CD14-positive monocyte (primary cell): ENCODE measurements around the gene BRK1. TPM values are rescaled to one million over a fixed set of nuclear protein-coding genes. Genes with fewer than 3 reads are reported as not detected.

Experiments
- DNase-seq, 3 donors: peaks; one replicate each; pipeline ENCODE4 v3.0.0-alpha.2; 2011 to 2022
- H2AFZ ChIP-seq: 2 replicates; pipeline ENCODE4 v1.6.0; 2012; ENCODE audit warnings: mild to moderate bottlenecking, low read depth, low read length, inconsistent platforms; ENCODE audit not compliant: insufficient read depth, poor library complexity, severe bottlenecking
- H3K27ac ChIP-seq, 2 donors: 1 replicate in 1 of 2; 2 replicates in 1 of 2; pipeline ENCODE4 v1.5.1; 2012 to 2013; ENCODE audit warnings: low read length in 2 of 2, control low read depth in 1 of 2, inconsistent platforms in 1 of 2, low read depth in 1 of 2, mild to moderate bottlenecking in 1 of 2
- H3K27me3 ChIP-seq, 2 donors: one replicate each; pipeline versions ENCODE4 v1.6.0 to v1.6.1; 2011 to 2013; ENCODE audit warnings: low read length in 2 of 2; ENCODE audit not compliant: control insufficient read depth in 2 of 2, insufficient read depth in 2 of 2
- H3K36me3 ChIP-seq, 2 donors: replicated peaks in 1 of 2; 1 replicate in 1 of 2; 2 replicates in 1 of 2; pipeline versions ENCODE4 v1.5.1 to v1.6.1; 2012 to 2013; ENCODE audit warnings: low read length in 2 of 2, control low read depth in 1 of 2, inconsistent platforms in 1 of 2, mild to moderate bottlenecking in 1 of 2; ENCODE audit not compliant: insufficient read depth in 2 of 2, control insufficient read depth in 1 of 2
- H3K4me1 ChIP-seq, 2 donors: 1 replicate in 1 of 2; 2 replicates in 1 of 2; pipeline versions ENCODE4 v1.5.1 to v1.6.1; 2012 to 2013; ENCODE audit warnings: low read length in 2 of 2, control low read depth in 1 of 2, inconsistent platforms in 1 of 2, mild to moderate bottlenecking in 1 of 2, moderate library complexity in 1 of 2; ENCODE audit not compliant: insufficient read depth in 2 of 2, control insufficient read depth in 1 of 2
- H3K4me2 ChIP-seq: replicated peaks from 2 replicates; pipeline ENCODE3; 2012; ENCODE audit warnings: low read length, moderate library complexity, mild to moderate bottlenecking; ENCODE audit not compliant: poor library complexity, severe bottlenecking; ENCODE audit errors: extremely low read depth
- H3K4me3 ChIP-seq, 3 experiments: fragments of 200-600 bp in 1 of 3; sonication (generic) in 1 of 3; replicated peaks in 1 of 3; 1 replicate in 2 of 3; 2 replicates in 1 of 3; pipeline ENCODE4 v1.5.1; 2011 to 2013; ENCODE audit warnings: low read length in 3 of 3, mild to moderate bottlenecking in 3 of 3, control low read depth in 2 of 3, low read depth in 2 of 3, inconsistent platforms in 1 of 3, moderate library complexity in 1 of 3
- H3K79me2 ChIP-seq: 2 replicates; pipeline ENCODE4 v1.6.0; 2012; ENCODE audit warnings: mild to moderate bottlenecking, control low read depth, inconsistent platforms, low read length, moderate library complexity; ENCODE audit not compliant: insufficient read depth
- H3K9ac ChIP-seq: 2 replicates; pipeline ENCODE4 v1.6.0; 2017; ENCODE audit warnings: low read length, mild to moderate bottlenecking; ENCODE audit not compliant: insufficient read depth, poor library complexity, severe bottlenecking
- H3K9me3 ChIP-seq, 2 donors: replicated peaks in 1 of 2; 1 replicate in 1 of 2; 2 replicates in 1 of 2; pipeline versions ENCODE4 v1.5.1 to v1.6.1; 2012 to 2013; ENCODE audit warnings: low read length in 2 of 2, control low read depth in 1 of 2; ENCODE audit not compliant: control insufficient read depth in 1 of 2, insufficient read depth in 1 of 2
- H4K20me1 ChIP-seq: 2 replicates; pipeline ENCODE4 v1.6.0; 2012; ENCODE audit warnings: mild to moderate bottlenecking, low read length, control low read depth, moderate library complexity; ENCODE audit not compliant: insufficient read depth
- H3K27ac Mint-ChIP-seq, 7 donors: one replicate each; pipeline ENCODE4 v1.8.0; 2020; ENCODE audit warnings: mild to moderate bottlenecking in 7 of 7, mixed read lengths in 7 of 7, moderate library complexity in 6 of 7, inconsistent platforms in 2 of 7
- H3K27me3 Mint-ChIP-seq, 3 donors: one replicate each; pipeline ENCODE4 v1.8.0; 2021 to 2022; ENCODE audit warnings: low read depth in 3 of 3, mild to moderate bottlenecking in 3 of 3, mixed read lengths in 3 of 3, moderate library complexity in 3 of 3, inconsistent platforms in 1 of 3
- H3K36me3 Mint-ChIP-seq, 2 donors: one replicate each; pipeline ENCODE4 v1.8.0; 2020; ENCODE audit warnings: mixed read lengths in 2 of 2, inconsistent platforms in 1 of 2, mild to moderate bottlenecking in 1 of 2
- H3K4me1 Mint-ChIP-seq: one replicate; pipeline ENCODE4 v1.8.0; 2020; ENCODE audit warnings: mild to moderate bottlenecking, mixed read lengths
- H3K4me3 Mint-ChIP-seq, 2 donors: one replicate each; pipeline ENCODE4 v1.8.0; 2020; ENCODE audit warnings: mild to moderate bottlenecking in 2 of 2, mixed read lengths in 2 of 2, moderate library complexity in 1 of 2
- H3K9me3 Mint-ChIP-seq, 7 donors: one replicate each; pipeline ENCODE4 v1.8.0; 2020 to 2022; ENCODE audit warnings: mixed read lengths in 7 of 7, mild to moderate bottlenecking in 6 of 7, moderate library complexity in 6 of 7, inconsistent platforms in 2 of 7
- CTCF ChIP-seq: fragments of 200-600 bp; IDR thresholded peaks from one replicate; pipeline ENCODE4 v1.8.0; 2022; ENCODE audit warnings: antibody characterized with exemption, mild to moderate bottlenecking
- WGBS: methylation state at CpG from one replicate; pipeline ENCODE4 v1.1.5; 2013; ENCODE audit warnings: missing lambda C conversion rate; ENCODE audit not compliant: insufficient coverage; 5-methylcytosine and 5-hydroxymethylcytosine counted together
- intact Hi-C, 2 donors: fragments of 100-400 bp; cut with micrococcal nuclease; formaldehyde crosslinking; loops; one replicate each; pipeline versions ENCODE4 v1.15.0 to v1.15.1; 2023
- polyA plus RNA-seq, 3 donors: library from polyadenylated mRNA; depleted of rRNA in 1 of 3; unstranded in 2 of 3; stranded (reverse) in 1 of 3; fragments of 300-500 nt in 2 of 3; fragments of >200 nt in 1 of 3; fragmentation: Illumina TruSeq in 2 of 3; gene quantifications; 1 replicate in 2 of 3; 2 replicates in 1 of 3; pipeline ENCODE4 v1.2.3, GENCODE V29; 2012 to 2021

The BRK1 gene
- polyA plus RNA-seq, 3 donors, result 144 to 318 (median 295) TPM

GRCh38 chr3:10169000-10169496 lies 53.6 kb downstream of the BRK1 start:
- intact Hi-C loops, result loop anchor here in 1 of 2 donors (10.0 kb wide), 1 partner anchor 54 kb away; the partner anchor contains the start of gene BRK1
- Histone ChIP-seq H3K9me3 (peaks cover 11 to 13% of the 10 kb centered on the region in 2 donors), H3K79me2 (no peaks in the 10 kb centered on the region), H3K4me2 (no peak overlapping the region), H3K27ac (no peak overlapping the region), H3K4me1 (peaks cover 20 to 33% of the 10 kb centered on the region in 2 donors), H2AFZ (no peak overlapping the region), H3K4me3 (no peak overlapping the region), H4K20me1 (no peaks in the 10 kb centered on the region), H3K27me3 (no peaks in the 10 kb centered on the region), H3K36me3 (no peaks in the 10 kb centered on the region), H3K9ac (no peak overlapping the region)
- peaks cover 1 to 3% (median 2%) of the 10 kb centered on the region in 3 donors for H3K27me3 Mint-ChIP-seq
- no peak for TF ChIP-seq CTCF
- H3K4me1 Mint-ChIP-seq, result peaks cover 31% of the 10 kb centered on the region
- 90% methylated on average over 2 of the region's 8 CpGs for WGBS
- H3K9me3 Mint-ChIP-seq, result peaks cover 9 to 22% (median 15%) of the 10 kb centered on the region in 7 donors
- no peak for DNase-seq
- peak overlapping the region in 1 of 7 donors; percentile 47 for H3K27ac Mint-ChIP-seq
- H3K36me3 Mint-ChIP-seq, result peaks cover 19 to 22% of the 10 kb centered on the region in 2 donors
- no peak overlapping the region for H3K4me3 Mint-ChIP-seq

GRCh38 chr3:10170915-10171478 lies 55.5 kb downstream of the BRK1 start:
- H3K9me3 ChIP-seq, result peaks cover 11 to 13% of the 10 kb centered on the region in 2 donors
- DNase-seq, result no peak
- Mint-ChIP-seq H3K36me3 (peaks cover 19 to 22% of the 10 kb centered on the region in 2 donors), H3K9me3 (peaks cover 9 to 22% (median 15%) of the 10 kb centered on the region in 7 donors), H3K4me3 (no peak overlapping the region), H3K4me1 (peaks cover 30% of the 10 kb centered on the region), H3K27me3 (peaks cover 1 to 3% (median 2%) of the 10 kb centered on the region in 3 donors), H3K27ac (peak overlapping the region in 3 of 7 donors; percentile 50 to 74 (median 63))
- H3K4me3 ChIP-seq, result no peak overlapping the region
- no peak overlapping the region for H3K4me2 ChIP-seq
- 95% methylated on average over 10 of the region's 13 CpGs for WGBS
- TF ChIP-seq CTCF, result no peak
- no peak overlapping the region for H3K27ac ChIP-seq
- H3K9ac ChIP-seq, result no peak overlapping the region
- no peaks in the 10 kb centered on the region for H3K27me3 ChIP-seq
- H3K4me1 ChIP-seq, result peaks cover 17 to 21% of the 10 kb centered on the region in 2 donors
- no peak overlapping the region for H2AFZ ChIP-seq
- intact Hi-C loops, result no loop called here
- H3K79me2 ChIP-seq, result no peaks in the 10 kb centered on the region
- H4K20me1 ChIP-seq, result no peaks in the 10 kb centered on the region
- no peaks in the 10 kb centered on the region for H3K36me3 ChIP-seq
